Progenitor cell of endocrine pancreas (in vitro differentiated cells): Measurements from ENCODE around the gene MAP4. TPM values are rescaled to one million over a fixed set of nuclear protein-coding genes. Genes with fewer than 3 reads are reported as not detected.

Experiments
- DNase-seq: peaks from one replicate; pipeline ENCODE4 v3.0.0; 2021; ENCODE audit warnings: low spot score; ENCODE audit not compliant: unreplicated experiment
- H3K27ac Mint-ChIP-seq: 2 replicates; pipeline ENCODE4 v1.8.0; 2021; ENCODE audit warnings: mild to moderate bottlenecking, moderate library complexity, mixed read lengths
- H3K27me3 Mint-ChIP-seq: 2 replicates; pipeline ENCODE4 v1.8.0; 2021; ENCODE audit warnings: mixed read lengths
- H3K36me3 Mint-ChIP-seq: 2 replicates; pipeline ENCODE4 v1.8.0; 2022; ENCODE audit warnings: mixed read lengths; ENCODE audit not compliant: insufficient read depth
- H3K4me1 Mint-ChIP-seq: 2 replicates; pipeline ENCODE4 v1.8.0; 2021; ENCODE audit warnings: low read depth, mixed read lengths
- H3K4me3 Mint-ChIP-seq: 2 replicates; pipeline ENCODE4 v1.8.0; 2021; ENCODE audit warnings: low read depth, mild to moderate bottlenecking, moderate library complexity, mixed read lengths
- H3K9me3 Mint-ChIP-seq: 2 replicates; pipeline ENCODE4 v1.8.0; 2021; ENCODE audit warnings: low read depth, mixed read lengths
- total RNA-seq: library from RNA; stranded (reverse); gene quantifications from 2 replicates; pipeline ENCODE4 v1.2.1, GENCODE V29; 2021
- TF ChIP-seq, protein P1 (sequence below): fragments of 200-600 bp; sonication (generic); IDR thresholded peaks from one replicate; pipeline ENCODE4 v1.5.0; 2021; ENCODE audit warnings: antibody characterized with exemption, mild to moderate bottlenecking; ENCODE audit not compliant: unreplicated experiment

Gene MAP4
- total RNA-seq, 1 donor from 2014 or later: 121 TPM

DNA sequence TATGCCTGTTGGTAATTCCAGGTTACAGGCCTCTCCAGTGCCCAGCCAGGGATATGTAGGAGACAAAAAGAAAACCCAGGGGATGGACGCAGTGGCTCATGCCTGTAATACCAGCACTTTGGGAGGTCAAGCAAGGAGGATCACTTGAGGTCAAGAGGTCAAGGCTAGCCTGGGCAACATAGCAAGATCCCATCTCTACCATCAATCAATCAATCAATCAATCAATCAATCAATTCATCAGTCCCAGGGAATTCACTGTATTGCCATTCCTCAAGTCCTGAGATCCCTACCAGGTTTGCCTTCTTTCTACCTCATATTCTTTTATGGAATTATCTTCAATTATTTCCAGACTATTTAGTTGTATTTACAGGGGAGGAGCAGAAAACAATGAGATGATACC lies 131.0 kb downstream of the MAP4 start:
- H3K27ac Mint-ChIP-seq: peak overlapping the region; percentile 31
- H3K9me3 Mint-ChIP-seq: peaks cover 3% of the 10 kb centered on the region
- H3K27me3 Mint-ChIP-seq: no peaks in the 10 kb centered on the region
- peaks cover 37% of the 10 kb centered on the region for H3K36me3 Mint-ChIP-seq
- no peak for DNase-seq
- TF ChIP-seq, protein P1, sequence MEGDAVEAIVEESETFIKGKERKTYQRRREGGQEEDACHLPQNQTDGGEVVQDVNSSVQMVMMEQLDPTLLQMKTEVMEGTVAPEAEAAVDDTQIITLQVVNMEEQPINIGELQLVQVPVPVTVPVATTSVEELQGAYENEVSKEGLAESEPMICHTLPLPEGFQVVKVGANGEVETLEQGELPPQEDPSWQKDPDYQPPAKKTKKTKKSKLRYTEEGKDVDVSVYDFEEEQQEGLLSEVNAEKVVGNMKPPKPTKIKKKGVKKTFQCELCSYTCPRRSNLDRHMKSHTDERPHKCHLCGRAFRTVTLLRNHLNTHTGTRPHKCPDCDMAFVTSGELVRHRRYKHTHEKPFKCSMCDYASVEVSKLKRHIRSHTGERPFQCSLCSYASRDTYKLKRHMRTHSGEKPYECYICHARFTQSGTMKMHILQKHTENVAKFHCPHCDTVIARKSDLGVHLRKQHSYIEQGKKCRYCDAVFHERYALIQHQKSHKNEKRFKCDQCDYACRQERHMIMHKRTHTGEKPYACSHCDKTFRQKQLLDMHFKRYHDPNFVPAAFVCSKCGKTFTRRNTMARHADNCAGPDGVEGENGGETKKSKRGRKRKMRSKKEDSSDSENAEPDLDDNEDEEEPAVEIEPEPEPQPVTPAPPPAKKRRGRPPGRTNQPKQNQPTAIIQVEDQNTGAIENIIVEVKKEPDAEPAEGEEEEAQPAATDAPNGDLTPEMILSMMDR: no peak
- no peak overlapping the region for H3K4me3 Mint-ChIP-seq
- peaks cover 42% of the 10 kb centered on the region for H3K4me1 Mint-ChIP-seq

DNA sequence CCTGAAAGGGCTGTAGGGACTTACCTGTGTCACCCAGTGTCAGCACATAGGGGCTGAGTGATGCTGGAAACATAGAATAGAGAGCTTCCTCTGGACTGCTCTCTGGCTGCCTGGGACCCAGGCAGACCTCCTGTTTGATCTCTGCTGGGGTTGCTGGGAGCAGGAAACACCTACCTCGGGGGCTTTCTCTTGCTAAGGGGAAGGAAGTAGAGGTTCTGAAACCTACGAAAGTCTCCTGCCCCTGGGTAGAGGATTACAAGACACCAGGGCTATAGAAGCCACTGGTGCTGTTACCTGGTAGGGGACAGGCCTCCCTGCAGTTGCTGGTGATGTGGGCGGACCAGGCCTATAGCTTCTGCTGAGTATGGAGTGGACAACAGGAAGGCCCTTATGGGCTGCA lies 131.6 kb downstream of the MAP4 start:
- H3K4me3 Mint-ChIP-seq: no peak overlapping the region
- TF ChIP-seq, protein P1: no peak

DNA sequence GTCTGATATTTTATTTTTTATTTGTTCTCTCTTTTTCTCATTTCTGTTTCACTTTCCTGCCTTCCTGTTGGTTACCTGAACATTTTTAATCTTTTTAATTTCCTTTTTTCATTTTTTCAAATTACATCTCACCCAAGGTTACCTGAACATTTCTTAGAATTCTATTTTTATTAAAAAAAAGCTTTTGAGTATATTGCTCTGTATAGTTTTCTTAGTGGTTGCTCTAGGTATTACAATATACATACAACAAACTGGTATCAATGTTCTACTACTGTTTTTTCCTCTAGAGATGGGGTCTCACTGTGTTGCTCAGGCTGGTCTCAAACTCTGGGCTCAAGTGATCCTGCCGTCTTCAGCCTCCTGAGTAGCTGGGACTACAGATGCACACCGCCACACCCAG lies 133.9 kb downstream of the MAP4 start:
- no peak overlapping the region for H3K4me3 Mint-ChIP-seq
- H3K27ac Mint-ChIP-seq: no peak overlapping the region
- H3K4me1 Mint-ChIP-seq: peaks cover 40% of the 10 kb centered on the region
- peaks cover 25% of the 10 kb centered on the region for H3K36me3 Mint-ChIP-seq
- no peaks in the 10 kb centered on the region for H3K27me3 Mint-ChIP-seq
- TF ChIP-seq, protein P1: peak; percentile 40
- peaks cover 3% of the 10 kb centered on the region for H3K9me3 Mint-ChIP-seq
- DNase-seq: no peak

More for the DNA sequence above, 131.6 kb downstream of the MAP4 start:
- no peaks in the 10 kb centered on the region for H3K27me3 Mint-ChIP-seq
- no peak for DNase-seq
- H3K9me3 Mint-ChIP-seq: peaks cover 3% of the 10 kb centered on the region
- H3K4me1 Mint-ChIP-seq: peaks cover 37% of the 10 kb centered on the region
- H3K27ac Mint-ChIP-seq: peak overlapping the region; percentile 81
- H3K36me3 Mint-ChIP-seq: peaks cover 37% of the 10 kb centered on the region

DNA sequence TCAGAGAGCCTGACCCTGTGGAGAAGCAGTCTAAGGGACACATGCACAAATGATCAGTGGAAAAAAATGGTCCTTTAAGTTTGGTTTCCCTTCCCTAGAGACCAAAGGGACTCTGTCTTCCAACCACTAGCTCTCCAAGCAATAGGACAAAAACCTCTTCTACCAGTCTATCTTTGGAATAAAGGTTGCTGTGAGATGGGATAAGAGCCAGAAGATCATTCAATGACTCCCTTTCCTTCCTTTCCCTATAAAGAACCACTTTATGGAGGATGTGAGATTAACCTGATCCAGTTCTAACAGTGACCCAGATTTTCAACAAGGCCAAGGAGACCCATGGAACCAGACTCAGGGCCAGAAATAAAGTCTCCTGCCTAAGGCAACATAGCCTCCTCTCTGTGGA lies 138.5 kb downstream of the MAP4 start:
- H3K4me3 Mint-ChIP-seq: no peak overlapping the region
- H3K27ac Mint-ChIP-seq: no peak overlapping the region
- H3K9me3 Mint-ChIP-seq: no peaks in the 10 kb centered on the region
- H3K36me3 Mint-ChIP-seq: peaks cover 9% of the 10 kb centered on the region
- H3K4me1 Mint-ChIP-seq: peaks cover 24% of the 10 kb centered on the region
- no peaks in the 10 kb centered on the region for H3K27me3 Mint-ChIP-seq
- TF ChIP-seq, protein P1: no peak
- no peak for DNase-seq

DNA sequence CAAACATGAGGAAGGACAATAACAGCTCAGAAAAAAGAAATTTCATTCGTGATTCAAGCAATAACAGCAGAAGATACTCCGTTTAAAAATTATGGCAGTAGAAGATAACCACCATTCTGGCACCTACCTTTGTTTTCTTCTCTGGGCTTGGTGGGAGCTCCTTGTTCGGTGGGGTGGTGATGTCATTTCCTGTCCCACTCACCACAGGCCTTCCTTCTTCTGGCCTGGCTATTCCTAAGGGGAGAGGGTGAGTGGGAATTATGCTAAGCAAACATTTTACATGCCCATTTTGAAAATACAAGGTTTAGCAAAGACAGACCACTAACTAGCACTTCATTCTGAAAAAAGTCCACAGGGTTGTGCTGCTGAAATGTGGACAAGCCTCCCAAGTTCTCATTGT lies 138.9 kb downstream of the MAP4 start:
- no peaks in the 10 kb centered on the region for H3K9me3 Mint-ChIP-seq
- H3K4me1 Mint-ChIP-seq: peaks cover 24% of the 10 kb centered on the region
- DNase-seq: no peak
- H3K4me3 Mint-ChIP-seq: no peak overlapping the region
- TF ChIP-seq, protein P1: no peak
- peaks cover 9% of the 10 kb centered on the region for H3K36me3 Mint-ChIP-seq
- H3K27me3 Mint-ChIP-seq: no peaks in the 10 kb centered on the region
- H3K27ac Mint-ChIP-seq: no peak overlapping the region
